ENCODE measurements around the gene IL3. TPM values are rescaled to one million over a fixed set of nuclear protein-coding genes. Genes with fewer than 3 reads are reported as not detected.
A peak's percentile ranks its signal among the peaks of the same experiment; 100 is the strongest.

Gene IL3
- polyA plus RNA-seq, 1 donor, result not detected

GRCh38 chr5:132073231-132074013 lies 13.0 kb downstream of the IL3 start, which contains the start of gene CSF2:
Gene CSF2 (plus strand): TSS chr5:132073789. CDS start chr5:132073824, 35 bp downstream.
- DNase-seq, result no peak

- no peak for DNase-seq
These were observed 13.8 kb downstream of the IL3 start for GRCh38 chr5:132074091-132074771.

- DNase-seq, result no peak
These were observed 14.6 kb downstream of the IL3 start for GRCh38 chr5:132074772-132075718.

- no peak for DNase-seq
These were observed 15.2 kb downstream of the IL3 start for GRCh38 chr5:132075719-132076077.

GRCh38 chr5:132076202-132076830 lies 15.9 kb downstream of the IL3 start:
- no peak for DNase-seq

- DNase-seq, result no peak
These were observed 16.5 kb downstream of the IL3 start for GRCh38 chr5:132076983-132077382.

- DNase-seq, result no peak
These were observed 18.6 kb downstream of the IL3 start for GRCh38 chr5:132079081-132079480.

- no peak for DNase-seq
These were observed 19.2 kb downstream of the IL3 start for GRCh38 chr5:132079619-132080018.

- DNase-seq, result no peak
These were observed 20.1 kb downstream of the IL3 start for GRCh38 chr5:132080595-132080994.

GRCh38 chr5:132081458-132081857 lies 21.0 kb downstream of the IL3 start:
- no peak for DNase-seq

GRCh38 chr5:132082329-132083023 lies 22.0 kb downstream of the IL3 start:
- DNase-seq, result no peak

GRCh38 chr5:132083071-132083678 lies 22.7 kb downstream of the IL3 start:
- DNase-seq, result no peak

GRCh38 chr5:132085686-132086085 lies 25.2 kb downstream of the IL3 start:
- no peak for DNase-seq

GRCh38 chr5:132086277-132086794 lies 25.9 kb downstream of the IL3 start:
- DNase-seq, result peak; percentile 36

GRCh38 chr5:132087176-132087575 lies 26.7 kb downstream of the IL3 start:
- no peak for DNase-seq

- DNase-seq, result no peak
These were observed 27.2 kb downstream of the IL3 start for GRCh38 chr5:132087661-132088060.

GRCh38 chr5:132089363-132089762 lies 28.9 kb downstream of the IL3 start:
- DNase-seq, result no peak

GRCh38 chr5:132090107-132090506 lies 29.7 kb downstream of the IL3 start:
- DNase-seq, result no peak

GRCh38 chr5:132093271-132093670 lies 32.8 kb downstream of the IL3 start:
- DNase-seq, result no peak

- no peak for DNase-seq
These were observed 34.1 kb downstream of the IL3 start for GRCh38 chr5:132094393-132095076.

- DNase-seq, result no peak
These were observed 34.6 kb downstream of the IL3 start for GRCh38 chr5:132095077-132095410.

Measured in hindlimb muscle (tissue), 1 donor.